ENCODE data around the gene CPB1. TPM values are rescaled to one million over a fixed set of nuclear protein-coding genes. Genes with fewer than 3 reads are reported as not detected.

Gene CPB1
- total RNA-seq, 1 donor from 2014 or later, result not detected

GRCh38 chr3:148833223-148833622 is 5.6 kb downstream of the CPB1 start:
- DNase-seq, result no peak

GRCh38 chr3:148839805-148840204 is 12.2 kb downstream of the CPB1 start:
- DNase-seq, result no peak

- DNase-seq, result no peak
Measured at GRCh38 chr3:148840451-148840850, 12.8 kb downstream of the CPB1 start.

GRCh38 chr3:148845756-148846395 is 18.3 kb downstream of the CPB1 start:
- DNase-seq, result no peak

- DNase-seq, result no peak
Measured at GRCh38 chr3:148847351-148847750, 19.7 kb downstream of the CPB1 start.

- no peak for DNase-seq
Measured at GRCh38 chr3:148848410-148848809, 20.8 kb downstream of the CPB1 start.

GRCh38 chr3:148852271-148852992 is 24.8 kb downstream of the CPB1 start:
- DNase-seq, result no peak

GRCh38 chr3:148853076-148853475 is 25.5 kb downstream of the CPB1 start:
- no peak for DNase-seq

GRCh38 chr3:148854061-148854460 is 26.4 kb downstream of the CPB1 start:
- no peak for DNase-seq

GRCh38 chr3:148856384-148856783 is 28.8 kb downstream of the CPB1 start:
- no peak for DNase-seq

GRCh38 chr3:148857316-148857715 is 29.7 kb downstream of the CPB1 start:
- DNase-seq, result no peak

GRCh38 chr3:148861277-148861869 is 33.8 kb downstream of the CPB1 start:
- DNase-seq, result no peak

GRCh38 chr3:148863297-148863696 is 35.7 kb downstream of the CPB1 start:
- no peak for DNase-seq

- DNase-seq, result no peak
Measured at GRCh38 chr3:148863814-148864213, 36.2 kb downstream of the CPB1 start.

GRCh38 chr3:148865049-148865448 is 37.4 kb downstream of the CPB1 start, which contains the start of gene CPA3:
TSS of gene CPA3 (plus strand) at chr3:148865296. CDS start at chr3:148865308, 12 bp downstream.
- no peak for DNase-seq

GRCh38 chr3:148866261-148866660 is 38.6 kb downstream of the CPB1 start:
- no peak for DNase-seq

GRCh38 chr3:148873270-148873927 is 45.8 kb downstream of the CPB1 start:
- no peak for DNase-seq

- DNase-seq, result no peak
Measured at GRCh38 chr3:148873977-148874376, 46.4 kb downstream of the CPB1 start.

GRCh38 chr3:148878095-148878494 is 50.5 kb downstream of the CPB1 start:
- no peak for DNase-seq

GRCh38 chr3:148879256-148879655 is 51.6 kb downstream of the CPB1 start:
- no peak for DNase-seq

- no peak for DNase-seq
Measured at GRCh38 chr3:148880681-148881080, 53.1 kb downstream of the CPB1 start.

- no peak for DNase-seq
Measured at GRCh38 chr3:148881286-148881685, 53.7 kb downstream of the CPB1 start.

- DNase-seq, result no peak
Measured at GRCh38 chr3:148882288-148882687, 54.7 kb downstream of the CPB1 start.

All from occipital lobe (tissue), 2 donors.